ENCODE measurements around the gene ARAP2.

DNA sequence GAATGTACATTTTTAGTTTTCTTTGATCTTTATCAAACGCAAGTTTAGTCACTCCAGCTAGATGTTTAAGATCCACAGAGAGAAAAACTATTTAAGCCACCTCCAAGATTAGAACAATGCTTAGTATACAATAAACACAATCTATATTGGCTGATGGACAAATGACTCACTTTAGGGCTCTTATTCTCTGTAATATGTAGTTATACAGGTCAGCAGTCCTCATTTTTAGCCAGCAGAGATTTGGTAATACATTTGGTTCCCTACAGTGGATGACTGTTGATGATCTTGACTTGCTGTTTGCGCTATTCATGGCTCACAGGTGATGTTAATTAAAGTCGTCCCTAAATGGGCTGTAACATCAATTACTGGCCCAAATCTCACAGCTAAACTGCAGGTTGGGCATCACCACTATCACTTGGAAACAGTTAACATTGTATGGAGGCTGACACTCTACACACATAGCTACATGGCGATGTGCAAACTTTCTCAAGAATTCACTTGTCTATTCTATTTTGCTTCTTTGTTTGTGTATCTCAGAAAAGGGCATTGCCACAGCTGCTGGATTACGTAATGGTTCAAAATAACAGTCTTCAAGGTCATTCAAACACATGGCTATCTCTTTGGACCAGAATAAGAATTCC lies 25.3 kb upstream of the ARAP2 start:
- TF ChIP-seq YY1 (IDR thresholded peaks at IDR 0.05; ENCODE audit: low read depth) (no peak), CEBPB (IDR thresholded peaks at IDR 0.05) (no peak), TAF1 (IDR thresholded peaks at IDR 0.05; ENCODE audit: low read depth) (no peak), ZBTB7A (IDR thresholded peaks at IDR 0.05; ENCODE audit: low read depth) (no peak), TEAD4 (IDR thresholded peaks at IDR 0.05) (no peak), CREB1 (IDR thresholded peaks at IDR 0.05; ENCODE audit: low read depth) (no peak), RAD21 (IDR thresholded peaks at IDR 0.05; ENCODE audit: low read depth) (no peak)
